ENCODE data around the gene PALLD.

DNA sequence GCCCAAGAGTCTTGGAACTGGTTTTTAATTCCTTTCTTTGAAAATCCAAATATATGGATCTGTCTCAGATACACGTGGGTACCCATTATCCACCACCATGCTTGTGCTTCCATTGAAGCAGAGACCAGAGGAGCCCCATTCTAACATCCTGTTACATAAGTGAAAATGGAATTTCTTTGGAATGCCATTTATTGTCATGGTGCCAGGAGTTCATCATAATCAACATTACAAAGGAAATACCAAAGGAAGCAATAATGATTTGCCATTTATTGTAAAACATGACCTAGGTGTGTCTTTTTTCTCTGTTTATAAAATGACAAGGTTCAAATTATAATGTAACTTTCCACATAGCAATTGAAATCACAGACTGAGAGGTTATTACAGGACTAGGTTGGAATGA lies 61.7 kb downstream of the PALLD start:
- TF ChIP-seq, protein P1, sequence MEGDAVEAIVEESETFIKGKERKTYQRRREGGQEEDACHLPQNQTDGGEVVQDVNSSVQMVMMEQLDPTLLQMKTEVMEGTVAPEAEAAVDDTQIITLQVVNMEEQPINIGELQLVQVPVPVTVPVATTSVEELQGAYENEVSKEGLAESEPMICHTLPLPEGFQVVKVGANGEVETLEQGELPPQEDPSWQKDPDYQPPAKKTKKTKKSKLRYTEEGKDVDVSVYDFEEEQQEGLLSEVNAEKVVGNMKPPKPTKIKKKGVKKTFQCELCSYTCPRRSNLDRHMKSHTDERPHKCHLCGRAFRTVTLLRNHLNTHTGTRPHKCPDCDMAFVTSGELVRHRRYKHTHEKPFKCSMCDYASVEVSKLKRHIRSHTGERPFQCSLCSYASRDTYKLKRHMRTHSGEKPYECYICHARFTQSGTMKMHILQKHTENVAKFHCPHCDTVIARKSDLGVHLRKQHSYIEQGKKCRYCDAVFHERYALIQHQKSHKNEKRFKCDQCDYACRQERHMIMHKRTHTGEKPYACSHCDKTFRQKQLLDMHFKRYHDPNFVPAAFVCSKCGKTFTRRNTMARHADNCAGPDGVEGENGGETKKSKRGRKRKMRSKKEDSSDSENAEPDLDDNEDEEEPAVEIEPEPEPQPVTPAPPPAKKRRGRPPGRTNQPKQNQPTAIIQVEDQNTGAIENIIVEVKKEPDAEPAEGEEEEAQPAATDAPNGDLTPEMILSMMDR (IDR thresholded peaks at IDR 0.05) = no peak
- TF ChIP-seq EP300 (IDR thresholded peaks at IDR 0.05) (no peak), POLR2A (IDR thresholded peaks at IDR 0.05) (no peak)

Measured in gastroesophageal sphincter (tissue), 3 donors.